GM23338 (cell line): ENCODE measurements around the gene HOMER1. TPM values are rescaled to one million over a fixed set of nuclear protein-coding genes. Genes with fewer than 3 reads are reported as not detected.

Experiments used
- ATAC-seq: fragments of 200-7000 bp; cut with Tn5 transposase; 3 replicates; pipeline ENCODE4 v1.9.1; 2020
- DNase-seq: peaks from one replicate; pipeline ENCODE4 v3.0.0-alpha.2; 2015; ENCODE audit warnings: low spot score
- H2AFZ ChIP-seq: fragments of 200-600 bp; sonication (generic); 2 replicates; pipeline ENCODE4 v1.8.0; 2016; ENCODE audit warnings: antibody characterized with exemption, mild to moderate bottlenecking, moderate library complexity
- H3F3A ChIP-seq: fragments of 200-600 bp; sonication (generic); replicated peaks from 2 replicates; pipeline ENCODE4 v1.8.0; 2017; ENCODE audit warnings: antibody characterized with exemption, mixed run types, low read depth
- H3K27ac ChIP-seq: fragments of 200-600 bp; sonication (generic); 2 replicates; pipeline ENCODE4 v1.6.1; 2016; ENCODE audit warnings: low read depth
- H3K27me3 ChIP-seq: fragments of 200-600 bp; sonication (generic); 2 replicates; pipeline ENCODE4 v1.8.0; 2016; ENCODE audit warnings: mild to moderate bottlenecking, mixed run types, moderate library complexity; ENCODE audit not compliant: insufficient read depth
- H3K36me3 ChIP-seq: fragments of 200-600 bp; sonication (generic); 2 replicates; pipeline ENCODE4 v1.8.0; 2016; ENCODE audit warnings: mild to moderate bottlenecking; ENCODE audit not compliant: insufficient read depth
- H3K4me1 ChIP-seq: fragments of 200-600 bp; sonication (generic); 2 replicates; pipeline ENCODE4 v1.8.0; 2016; ENCODE audit warnings: mild to moderate bottlenecking, moderate library complexity; ENCODE audit not compliant: insufficient read depth
- H3K4me2 ChIP-seq: fragments of 200-600 bp; sonication (generic); 2 replicates; pipeline ENCODE4 v1.7.1; 2017; ENCODE audit warnings: mixed run types
- H3K4me3 ChIP-seq: fragments of 200-600 bp; sonication (generic); 2 replicates; pipeline ENCODE4 v1.6.1; 2016; ENCODE audit warnings: mixed run types
- H3K79me2 ChIP-seq: fragments of 200-600 bp; sonication (generic); replicated peaks from 2 replicates; pipeline ENCODE4 v1.8.0; 2017; ENCODE audit warnings: mild to moderate bottlenecking; ENCODE audit not compliant: insufficient read depth
- H3K9me2 ChIP-seq: fragments of 200-600 bp; sonication (generic); 2 replicates; pipeline ENCODE4 v1.8.0; 2017; ENCODE audit not compliant: insufficient read depth
- H4K20me1 ChIP-seq: fragments of 200-600 bp; sonication (generic); replicated peaks from 2 replicates; pipeline ENCODE4 v1.8.0; 2017; ENCODE audit warnings: mild to moderate bottlenecking; ENCODE audit not compliant: insufficient read depth
- H3K27ac Mint-ChIP-seq: 2 replicates; pipeline ENCODE4 v1.8.0; 2020; ENCODE audit warnings: inconsistent platforms, mild to moderate bottlenecking, moderate library complexity, mixed read lengths
- H3K27me3 Mint-ChIP-seq: 3 replicates; pipeline ENCODE4 v1.8.0; 2022; ENCODE audit warnings: low read depth, mild to moderate bottlenecking, moderate library complexity, mixed read lengths, inconsistent platforms; ENCODE audit not compliant: insufficient read depth, poor library complexity
- H3K36me3 Mint-ChIP-seq: 3 replicates; pipeline ENCODE4 v1.8.0; 2021; ENCODE audit warnings: low read depth, mild to moderate bottlenecking, inconsistent platforms, moderate library complexity, mixed read lengths
- H3K4me1 Mint-ChIP-seq: 3 replicates; pipeline ENCODE4 v1.8.0; 2020; ENCODE audit warnings: mild to moderate bottlenecking, inconsistent platforms, mixed read lengths
- H3K4me3 Mint-ChIP-seq: 3 replicates; pipeline ENCODE4 v1.8.0; 2021; ENCODE audit warnings: moderate library complexity, mild to moderate bottlenecking, inconsistent platforms, mixed read lengths
- H3K9me3 Mint-ChIP-seq: 3 replicates; pipeline ENCODE4 v1.8.0; 2020; ENCODE audit warnings: moderate library complexity, mild to moderate bottlenecking, inconsistent platforms, mixed read lengths
- CREB1 ChIP-seq: fragments of 250-450 bp; sonication (Bioruptor Pico); IDR thresholded peaks from 2 replicates; pipeline ENCODE4 v1.5.0; 2020; ENCODE audit warnings: low read depth, mild to moderate bottlenecking, moderate library complexity
- CTCF ChIP-seq, 2 experiments: fragments of 200-600 bp in 1 of 2; sonication (generic) in 1 of 2; conservative IDR thresholded peaks; 2 replicates each; pipeline versions ENCODE4 v1.5.1 to v1.6.1; 2016 to 2017; ENCODE audit warnings: antibody characterized with exemption in 2 of 2, low read depth in 2 of 2, mild to moderate bottlenecking in 2 of 2, moderate library complexity in 1 of 2
- EZH2 ChIP-seq: fragments of 200-600 bp; sonication (generic); IDR thresholded peaks from one replicate; pipeline ENCODE4 v1.8.0; 2017; ENCODE audit warnings: antibody characterized with exemption, mild to moderate bottlenecking, low read depth; ENCODE audit not compliant: unreplicated experiment
- EZH2phosphoT487 ChIP-seq: fragments of 200-600 bp; sonication (generic); IDR thresholded peaks from one replicate; pipeline ENCODE4 v1.8.1; 2018; ENCODE audit warnings: antibody characterized with exemption; ENCODE audit not compliant: unreplicated experiment
- JUNB ChIP-seq: IDR thresholded peaks from one replicate; pipeline ENCODE4 v1.6.1; 2016; ENCODE audit warnings: antibody characterized with exemption; ENCODE audit not compliant: unreplicated experiment
- NANOG ChIP-seq: IDR thresholded peaks from 2 replicates; pipeline ENCODE4 v1.6.1; 2016; ENCODE audit warnings: antibody characterized with exemption, borderline replicate concordance
- REST ChIP-seq: IDR thresholded peaks from one replicate; pipeline ENCODE4 v1.6.1; 2018; ENCODE audit warnings: antibody characterized with exemption; ENCODE audit not compliant: unreplicated experiment
- STAT1 ChIP-seq: IDR thresholded peaks from one replicate; pipeline ENCODE4 v1.6.1; 2016; ENCODE audit warnings: antibody characterized with exemption; ENCODE audit not compliant: unreplicated experiment
- ZNF114 ChIP-seq: fragments of 250-450 bp; sonication (Bioruptor Pico); IDR thresholded peaks from 2 replicates; pipeline ENCODE4 v1.5.0; 2020; ENCODE audit warnings: mild to moderate bottlenecking, moderate library complexity
- ZNF331 ChIP-seq: fragments of 250-450 bp; sonication (Bioruptor Pico); IDR thresholded peaks from 2 replicates; pipeline ENCODE4 v1.5.0; 2020; ENCODE audit warnings: low read depth, mild to moderate bottlenecking, moderate library complexity
- polyA plus RNA-seq: library from polyadenylated mRNA; unstranded; fragments of >200 nt; fragmentation: Nextera tagmentation; extraction: Ambion mirVana; gene quantifications from 2 replicates; pipeline ENCODE4 v1.2.1, GENCODE V29; 2016
- total RNA-seq: library from RNA; depleted of rRNA; stranded (reverse); fragments of >200 nt; shearing (Covaris generic); gene quantifications from 2 replicates; pipeline ENCODE4 v1.2.3, GENCODE V29; 2014
- TF ChIP-seq, protein P1 (sequence below): IDR thresholded peaks from 2 replicates; pipeline ENCODE4 v1.6.1; 2016; ENCODE audit warnings: antibody characterized with exemption
- TF ChIP-seq, protein P2 (sequence below): fragments of 250-450 bp; sonication (Bioruptor Pico); IDR thresholded peaks from 2 replicates; pipeline ENCODE4 v1.5.0; 2020; ENCODE audit warnings: mild to moderate bottlenecking, moderate library complexity

Gene HOMER1
- total and polyA plus RNA-seq, 2 experiments from 2014 or later: 45.1 to 80.3 TPM

DNA sequence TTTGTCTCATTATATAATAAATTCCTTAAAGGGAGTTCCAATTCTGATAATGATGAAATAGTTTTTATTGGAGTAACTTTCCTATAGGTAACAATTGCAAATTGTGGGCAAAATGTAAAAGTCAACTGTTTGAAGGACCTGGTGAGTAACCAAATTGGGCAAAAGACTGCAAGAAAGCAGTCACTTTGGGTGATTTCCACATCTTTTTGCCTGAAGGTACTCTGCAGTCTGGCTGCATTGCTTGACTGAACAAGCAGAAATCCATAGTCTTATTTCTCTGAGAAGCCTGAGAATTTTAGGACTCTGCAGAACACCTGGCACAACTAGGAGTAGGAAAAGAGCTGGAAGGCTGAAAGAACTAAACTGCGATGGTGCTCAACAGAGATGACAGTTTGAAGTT is 114.9 kb downstream of the HOMER1 start (continued):
- TF ChIP-seq STAT1 (no peak), JUNB (no peak)

DNA sequence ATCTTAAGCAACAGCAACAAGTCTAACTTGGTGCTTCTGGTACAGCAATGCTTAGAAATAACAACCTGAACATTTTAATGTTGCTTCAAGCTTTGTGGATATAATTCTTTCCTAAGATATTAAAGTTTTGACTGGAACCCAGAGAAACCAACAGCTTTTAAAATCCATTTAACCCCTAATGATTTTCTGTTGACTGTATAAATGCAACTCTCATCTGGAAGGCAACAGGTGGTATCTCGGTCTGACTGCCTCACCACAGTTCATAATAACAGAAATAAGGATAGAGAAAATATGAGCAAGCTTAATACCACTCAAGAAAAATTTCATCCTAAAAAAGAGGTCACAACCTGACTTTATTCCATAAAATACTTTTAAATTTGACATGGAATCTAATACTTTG is 116.9 kb downstream of the HOMER1 start:
- H3K79me2 ChIP-seq: no peaks in the 10 kb centered on the region
- no peak overlapping the region for H3K4me3 ChIP-seq
- no peaks in the 10 kb centered on the region for H3K9me2 ChIP-seq
- no peak for TF ChIP-seq JUNB
- TF ChIP-seq, protein P1, sequence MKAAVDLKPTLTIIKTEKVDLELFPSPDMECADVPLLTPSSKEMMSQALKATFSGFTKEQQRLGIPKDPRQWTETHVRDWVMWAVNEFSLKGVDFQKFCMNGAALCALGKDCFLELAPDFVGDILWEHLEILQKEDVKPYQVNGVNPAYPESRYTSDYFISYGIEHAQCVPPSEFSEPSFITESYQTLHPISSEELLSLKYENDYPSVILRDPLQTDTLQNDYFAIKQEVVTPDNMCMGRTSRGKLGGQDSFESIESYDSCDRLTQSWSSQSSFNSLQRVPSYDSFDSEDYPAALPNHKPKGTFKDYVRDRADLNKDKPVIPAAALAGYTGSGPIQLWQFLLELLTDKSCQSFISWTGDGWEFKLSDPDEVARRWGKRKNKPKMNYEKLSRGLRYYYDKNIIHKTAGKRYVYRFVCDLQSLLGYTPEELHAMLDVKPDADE: no peak
- TF ChIP-seq NANOG: no peak
- no peak for TF ChIP-seq ZNF331 (CRISPR knock-in tag)
- TF ChIP-seq ZNF114: no peak
- TF ChIP-seq REST: no peak
- no peak for TF ChIP-seq CREB1 (CRISPR knock-in tag)
- no peak for TF ChIP-seq STAT1
- TF ChIP-seq, protein P2, sequence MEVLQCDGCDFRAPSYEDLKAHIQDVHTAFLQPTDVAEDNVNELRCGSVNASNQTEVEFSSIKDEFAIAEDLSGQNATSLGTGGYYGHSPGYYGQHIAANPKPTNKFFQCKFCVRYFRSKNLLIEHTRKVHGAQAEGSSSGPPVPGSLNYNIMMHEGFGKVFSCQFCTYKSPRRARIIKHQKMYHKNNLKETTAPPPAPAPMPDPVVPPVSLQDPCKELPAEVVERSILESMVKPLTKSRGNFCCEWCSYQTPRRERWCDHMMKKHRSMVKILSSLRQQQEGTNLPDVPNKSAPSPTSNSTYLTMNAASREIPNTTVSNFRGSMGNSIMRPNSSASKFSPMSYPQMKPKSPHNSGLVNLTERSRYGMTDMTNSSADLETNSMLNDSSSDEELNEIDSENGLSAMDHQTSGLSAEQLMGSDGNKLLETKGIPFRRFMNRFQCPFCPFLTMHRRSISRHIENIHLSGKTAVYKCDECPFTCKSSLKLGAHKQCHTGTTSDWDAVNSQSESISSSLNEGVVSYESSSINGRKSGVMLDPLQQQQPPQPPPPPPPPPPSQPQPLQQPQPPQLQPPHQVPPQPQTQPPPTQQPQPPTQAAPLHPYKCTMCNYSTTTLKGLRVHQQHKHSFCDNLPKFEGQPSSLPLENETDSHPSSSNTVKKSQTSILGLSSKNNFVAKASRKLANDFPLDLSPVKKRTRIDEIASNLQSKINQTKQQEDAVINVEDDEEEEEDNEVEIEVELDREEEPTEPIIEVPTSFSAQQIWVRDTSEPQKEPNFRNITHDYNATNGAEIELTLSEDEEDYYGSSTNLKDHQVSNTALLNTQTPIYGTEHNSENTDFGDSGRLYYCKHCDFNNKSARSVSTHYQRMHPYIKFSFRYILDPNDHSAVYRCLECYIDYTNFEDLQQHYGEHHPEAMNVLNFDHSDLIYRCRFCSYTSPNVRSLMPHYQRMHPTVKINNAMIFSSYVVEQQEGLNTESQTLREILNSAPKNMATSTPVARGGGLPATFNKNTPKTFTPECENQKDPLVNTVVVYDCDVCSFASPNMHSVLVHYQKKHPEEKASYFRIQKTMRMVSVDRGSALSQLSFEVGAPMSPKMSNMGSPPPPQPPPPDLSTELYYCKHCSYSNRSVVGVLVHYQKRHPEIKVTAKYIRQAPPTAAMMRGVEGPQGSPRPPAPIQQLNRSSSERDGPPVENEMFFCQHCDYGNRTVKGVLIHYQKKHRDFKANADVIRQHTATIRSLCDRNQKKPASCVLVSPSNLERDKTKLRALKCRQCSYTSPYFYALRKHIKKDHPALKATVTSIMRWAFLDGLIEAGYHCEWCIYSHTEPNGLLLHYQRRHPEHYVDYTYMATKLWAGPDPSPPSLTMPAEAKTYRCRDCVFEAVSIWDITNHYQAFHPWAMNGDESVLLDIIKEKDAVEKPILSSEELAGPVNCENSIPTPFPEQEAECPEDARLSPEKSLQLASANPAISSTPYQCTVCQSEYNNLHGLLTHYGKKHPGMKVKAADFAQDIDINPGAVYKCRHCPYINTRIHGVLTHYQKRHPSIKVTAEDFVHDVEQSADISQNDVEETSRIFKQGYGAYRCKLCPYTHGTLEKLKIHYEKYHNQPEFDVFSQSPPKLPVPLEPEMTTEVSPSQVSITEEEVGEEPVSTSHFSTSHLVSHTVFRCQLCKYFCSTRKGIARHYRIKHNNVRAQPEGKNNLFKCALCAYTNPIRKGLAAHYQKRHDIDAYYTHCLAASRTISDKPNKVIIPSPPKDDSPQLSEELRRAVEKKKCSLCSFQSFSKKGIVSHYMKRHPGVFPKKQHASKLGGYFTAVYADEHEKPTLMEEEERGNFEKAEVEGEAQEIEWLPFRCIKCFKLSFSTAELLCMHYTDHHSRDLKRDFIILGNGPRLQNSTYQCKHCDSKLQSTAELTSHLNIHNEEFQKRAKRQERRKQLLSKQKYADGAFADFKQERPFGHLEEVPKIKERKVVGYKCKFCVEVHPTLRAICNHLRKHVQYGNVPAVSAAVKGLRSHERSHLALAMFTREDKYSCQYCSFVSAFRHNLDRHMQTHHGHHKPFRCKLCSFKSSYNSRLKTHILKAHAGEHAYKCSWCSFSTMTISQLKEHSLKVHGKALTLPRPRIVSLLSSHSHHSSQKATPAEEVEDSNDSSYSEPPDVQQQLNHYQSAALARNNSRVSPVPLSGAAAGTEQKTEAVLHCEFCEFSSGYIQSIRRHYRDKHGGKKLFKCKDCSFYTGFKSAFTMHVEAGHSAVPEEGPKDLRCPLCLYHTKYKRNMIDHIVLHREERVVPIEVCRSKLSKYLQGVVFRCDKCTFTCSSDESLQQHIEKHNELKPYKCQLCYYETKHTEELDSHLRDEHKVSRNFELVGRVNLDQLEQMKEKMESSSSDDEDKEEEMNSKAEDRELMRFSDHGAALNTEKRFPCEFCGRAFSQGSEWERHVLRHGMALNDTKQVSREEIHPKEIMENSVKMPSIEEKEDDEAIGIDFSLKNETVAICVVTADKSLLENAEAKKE (CRISPR knock-in tag): no peak
- no peak for TF ChIP-seq EZH2
- TF ChIP-seq EZH2phosphoT487: no peak
- TF ChIP-seq CTCF (conservative IDR thresholded peaks at IDR 0.05; ENCODE audit: low read depth in 2 of 2): no peak
- H2AFZ ChIP-seq: no peak overlapping the region
- H3K36me3 ChIP-seq: 0 out of 2 replicates have a peak, but pooled peaks cover 4% of the 10 kb centered on the region
- no peaks in the 10 kb centered on the region for H4K20me1 ChIP-seq
- H3K4me2 ChIP-seq: no peak overlapping the region
- H3K27ac Mint-ChIP-seq: no peak overlapping the region
- H3F3A ChIP-seq: no peaks in the 10 kb centered on the region
- H3K27me3 Mint-ChIP-seq: peaks cover 3% of the 10 kb centered on the region
- H3K9me3 Mint-ChIP-seq: no peaks in the 10 kb centered on the region
- H3K4me3 Mint-ChIP-seq: no peak overlapping the region
- peaks cover 10% of the 10 kb centered on the region; the same call in 2 of the 3 replicates for H3K4me1 Mint-ChIP-seq
- H3K36me3 Mint-ChIP-seq: peaks cover 11% of the 10 kb centered on the region; the same call in 2 of the 3 replicates
- H3K4me1 ChIP-seq: peaks cover 17% of the 10 kb centered on the region
- DNase-seq (no peak), ATAC-seq (no peak)
- no peak overlapping the region for H3K27ac ChIP-seq
- no peaks in the 10 kb centered on the region for H3K27me3 ChIP-seq
